CD4-positive, alpha-beta T cell (primary cell): Measurements from ENCODE around the gene MT3. TPM values are rescaled to one million over a fixed set of nuclear protein-coding genes. Genes with fewer than 3 reads are reported as not detected.
"Not testable (repeated sequence)": the region's sequence is repeated elsewhere in the genome, so short reads cannot be mapped to it uniquely, and the experiment has no call there.

Source experiments
- ATAC-seq: fragments of 200-7000 bp; cut with Tn5 transposase; one replicate; pipeline ENCODE4 v1.10.0; 2022; ENCODE audit warnings: mild to moderate bottlenecking; ENCODE audit not compliant: poor library complexity
- CTCF ChIA-PET: fragments of 350-600 bp; sonication (Branson Sonifier 250); formaldehyde crosslinking; loops from one replicate; lab custom pipeline; 2021; ENCODE audit warnings: antibody characterized with exemption, inconsistent platforms; lab: Charles Lee
- POLR2A ChIA-PET: fragments of 350-600 bp; sonication (Branson Sonifier 250); formaldehyde crosslinking; loops from one replicate; lab custom pipeline; 2021; ENCODE audit warnings: antibody characterized with exemption, inconsistent platforms; lab: Charles Lee
- DNase-seq, 14 experiments: peaks; one replicate each; pipeline ENCODE4 v3.0.0-alpha.2; 2013 to 2020; ENCODE audit warnings: mixed read lengths in 2 of 14
- H3K27ac ChIP-seq, 2 donors: one replicate each; pipeline versions ENCODE4 v1.5.1 to v1.7.0; 2013; ENCODE audit warnings: low read length in 2 of 2, low read depth in 1 of 2, mild to moderate bottlenecking in 1 of 2
- H3K27me3 ChIP-seq, 2 experiments: 1 replicate in 1 of 2; 2 replicates in 1 of 2; pipeline versions ENCODE4 v1.6.1 to v1.7.0; 2013; ENCODE audit warnings: low read length in 2 of 2, control low read depth in 1 of 2, mild to moderate bottlenecking in 1 of 2, moderate library complexity in 1 of 2; ENCODE audit not compliant: insufficient read depth in 2 of 2, control insufficient read depth in 1 of 2
- H3K36me3 ChIP-seq: one replicate; pipeline ENCODE4 v1.6.1; 2013; ENCODE audit warnings: low read length, control low read depth; ENCODE audit not compliant: insufficient read depth
- H3K4me1 ChIP-seq: one replicate; pipeline ENCODE4 v1.6.1; 2013; ENCODE audit warnings: low read length, control low read depth; ENCODE audit not compliant: insufficient read depth
- H3K4me3 ChIP-seq: one replicate; pipeline ENCODE4 v1.5.1; 2013; ENCODE audit warnings: mild to moderate bottlenecking, low read length, moderate library complexity
- H3K9me3 ChIP-seq, 2 experiments: 1 replicate in 1 of 2; 2 replicates in 1 of 2; pipeline versions ENCODE4 v1.6.1 to v1.7.0; 2013; ENCODE audit warnings: low read length in 2 of 2, mild to moderate bottlenecking in 2 of 2, control low read depth in 1 of 2, moderate library complexity in 1 of 2; ENCODE audit not compliant: control insufficient read depth in 1 of 2, insufficient read depth in 1 of 2
- H3K27ac Mint-ChIP-seq: one replicate; pipeline ENCODE4 v1.8.0; 2020; ENCODE audit warnings: mixed read lengths
- H3K27me3 Mint-ChIP-seq: one replicate; pipeline ENCODE4 v1.8.0; 2021; ENCODE audit warnings: mixed read lengths
- H3K36me3 Mint-ChIP-seq: one replicate; pipeline ENCODE4 v1.8.0; 2021; ENCODE audit warnings: low read depth, mixed read lengths
- H3K4me1 Mint-ChIP-seq: one replicate; pipeline ENCODE4 v1.8.0; 2021; ENCODE audit warnings: low read depth, mixed read lengths
- H3K4me3 Mint-ChIP-seq: one replicate; pipeline ENCODE4 v1.8.0; 2020; ENCODE audit warnings: mild to moderate bottlenecking, mixed read lengths
- H3K9me3 Mint-ChIP-seq: one replicate; pipeline ENCODE4 v1.8.0; 2020; ENCODE audit warnings: mixed read lengths
- intact Hi-C, 2 experiments: fragments of 100-400 bp; cut with DNase I in 1 of 2; cut with micrococcal nuclease in 1 of 2; formaldehyde crosslinking; loops; one replicate each; pipeline versions ENCODE4 v1.15.1 to v1.9.0; 2023 to 2025; cut with DNase I, micrococcal nuclease
- total RNA-seq, 174 experiments: library from RNA in 2 of 174; stranded (reverse) in 2 of 174; gene quantifications; one replicate each; pipeline ENCODE4 v1.2.3 and lab custom pipeline; 2021 to 2026
- TF ChIP-seq, protein P1 (sequence below): fragments of 200-600 bp; IDR thresholded peaks from one replicate; pipeline ENCODE4 v1.8.0; 2022; ENCODE audit warnings: antibody characterized with exemption, mild to moderate bottlenecking

MT3 gene
- total RNA-seq, 2 experiments from 2014 or later, result 0.50 TPM; not detected in 1

DNA sequence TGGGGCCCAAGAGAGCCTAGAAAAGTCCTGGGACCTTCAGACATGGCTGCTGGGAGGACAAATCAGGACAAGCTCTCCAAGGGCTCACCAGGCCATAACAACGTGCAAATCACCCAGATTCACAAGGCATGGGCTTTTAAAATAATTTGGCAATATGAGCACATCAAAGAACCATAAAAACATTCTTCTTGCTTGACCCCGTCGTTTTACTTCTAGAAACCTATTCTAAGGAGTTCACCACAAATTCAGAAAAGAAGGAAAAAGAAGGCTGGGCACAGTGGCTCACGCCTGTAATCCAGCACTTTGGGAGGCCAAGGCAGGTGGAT is 12.1 kb upstream of the MT3 start:
- no peaks in the 10 kb centered on the region for H3K36me3 Mint-ChIP-seq
- H3K36me3 ChIP-seq, result no peaks in the 10 kb centered on the region
- peaks cover under 1% of the 10 kb centered on the region for H3K27me3 Mint-ChIP-seq
- H3K4me3 ChIP-seq, result no peak overlapping the region
- H3K9me3 ChIP-seq, result peaks cover 0 to 6% of the 10 kb centered on the region in 2 experiments
- peaks cover 8% of the 10 kb centered on the region for H3K4me1 ChIP-seq
- H3K27ac ChIP-seq, result no peak overlapping the region
- TF ChIP-seq, protein P1, sequence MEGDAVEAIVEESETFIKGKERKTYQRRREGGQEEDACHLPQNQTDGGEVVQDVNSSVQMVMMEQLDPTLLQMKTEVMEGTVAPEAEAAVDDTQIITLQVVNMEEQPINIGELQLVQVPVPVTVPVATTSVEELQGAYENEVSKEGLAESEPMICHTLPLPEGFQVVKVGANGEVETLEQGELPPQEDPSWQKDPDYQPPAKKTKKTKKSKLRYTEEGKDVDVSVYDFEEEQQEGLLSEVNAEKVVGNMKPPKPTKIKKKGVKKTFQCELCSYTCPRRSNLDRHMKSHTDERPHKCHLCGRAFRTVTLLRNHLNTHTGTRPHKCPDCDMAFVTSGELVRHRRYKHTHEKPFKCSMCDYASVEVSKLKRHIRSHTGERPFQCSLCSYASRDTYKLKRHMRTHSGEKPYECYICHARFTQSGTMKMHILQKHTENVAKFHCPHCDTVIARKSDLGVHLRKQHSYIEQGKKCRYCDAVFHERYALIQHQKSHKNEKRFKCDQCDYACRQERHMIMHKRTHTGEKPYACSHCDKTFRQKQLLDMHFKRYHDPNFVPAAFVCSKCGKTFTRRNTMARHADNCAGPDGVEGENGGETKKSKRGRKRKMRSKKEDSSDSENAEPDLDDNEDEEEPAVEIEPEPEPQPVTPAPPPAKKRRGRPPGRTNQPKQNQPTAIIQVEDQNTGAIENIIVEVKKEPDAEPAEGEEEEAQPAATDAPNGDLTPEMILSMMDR, result peak; percentile 25
- no peaks in the 10 kb centered on the region for H3K27me3 ChIP-seq
- no peak for DNase-seq
- no peak for ATAC-seq
- H3K27ac Mint-ChIP-seq, result no peak overlapping the region
- intact Hi-C loops, result loop anchor here (1.0 to 10.0 kb wide), 6 partner anchors 60 to 632 kb away; partner anchors contain the start of gene MT1X (in 1 of the 2)
- H3K9me3 Mint-ChIP-seq, result peaks cover 2% of the 10 kb centered on the region
- ChIA-PET POLR2A (interaction anchor here (1.1 to 2.7 kb wide), 3 partner anchors 80 to 125 kb away, joined by 3 to 17 read pairs (median 4); no protein-coding TSS in a partner anchor), CTCF (interaction anchor here (0.6 to 4.1 kb wide), 4 partner anchors 66 to 129 kb away, joined by 5 to 44 read pairs (median 8); partner anchors contain the start of gene MT1X)
- H3K4me3 Mint-ChIP-seq, result no peak overlapping the region
- H3K4me1 Mint-ChIP-seq, result peaks cover 9% of the 10 kb centered on the region

DNA sequence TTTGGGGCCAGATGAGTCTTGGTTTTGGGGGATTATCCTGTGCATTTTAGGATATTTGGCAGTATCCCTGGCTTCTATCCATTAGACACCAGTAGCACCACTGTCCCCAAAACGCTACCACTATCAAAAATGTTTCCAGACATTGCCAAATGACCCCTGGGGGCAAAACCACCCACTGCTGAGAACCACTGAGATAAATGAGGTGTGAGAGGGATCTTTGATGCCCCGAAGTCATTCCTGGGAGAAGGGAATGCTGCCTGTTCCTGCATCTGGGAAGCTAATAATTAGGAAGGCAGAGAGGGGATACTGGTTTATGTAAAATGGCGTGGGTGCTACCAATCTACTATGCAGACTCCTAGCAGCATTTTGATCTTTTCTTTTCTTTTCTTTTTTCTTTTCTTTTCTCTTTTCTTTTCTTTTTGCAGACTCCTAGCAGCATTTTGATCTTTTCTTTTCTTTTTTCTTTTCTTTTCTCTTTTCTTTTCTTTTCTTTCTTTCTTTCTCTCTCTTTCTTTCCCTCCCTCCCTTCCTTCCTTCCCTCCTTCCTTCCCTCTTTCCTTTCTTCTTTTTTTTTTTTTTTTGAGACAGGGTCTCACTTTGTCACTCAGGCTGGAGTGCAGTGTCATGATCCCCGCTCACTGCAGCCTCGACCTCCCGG is 8.8 kb upstream of the MT3 start:
- H3K4me3 ChIP-seq, result no peak overlapping the region
- Mint-ChIP-seq H3K9me3 (no peaks in the 10 kb centered on the region), H3K4me1 (peaks cover 9% of the 10 kb centered on the region), H3K4me3 (no peak overlapping the region), H3K36me3 (no peaks in the 10 kb centered on the region), H3K27me3 (peaks cover 21% of the 10 kb centered on the region), H3K27ac (no peak overlapping the region)
- no peak overlapping the region for H3K27ac ChIP-seq
- ChIA-PET POLR2A (no interaction called here), CTCF (interaction anchor here (1.4 kb wide), 1 partner anchor 121 kb away, joined by 4 read pairs; no protein-coding TSS in a partner anchor)
- TF ChIP-seq, protein P1, result no peak
- no peak for ATAC-seq
- H3K4me1 ChIP-seq, result peaks cover 8% of the 10 kb centered on the region
- no peaks in the 10 kb centered on the region for H3K27me3 ChIP-seq
- no peaks in the 10 kb centered on the region for H3K36me3 ChIP-seq
- no peaks in the 10 kb centered on the region for H3K9me3 ChIP-seq
- intact Hi-C loops, result no loop called here
- no peak for DNase-seq

DNA sequence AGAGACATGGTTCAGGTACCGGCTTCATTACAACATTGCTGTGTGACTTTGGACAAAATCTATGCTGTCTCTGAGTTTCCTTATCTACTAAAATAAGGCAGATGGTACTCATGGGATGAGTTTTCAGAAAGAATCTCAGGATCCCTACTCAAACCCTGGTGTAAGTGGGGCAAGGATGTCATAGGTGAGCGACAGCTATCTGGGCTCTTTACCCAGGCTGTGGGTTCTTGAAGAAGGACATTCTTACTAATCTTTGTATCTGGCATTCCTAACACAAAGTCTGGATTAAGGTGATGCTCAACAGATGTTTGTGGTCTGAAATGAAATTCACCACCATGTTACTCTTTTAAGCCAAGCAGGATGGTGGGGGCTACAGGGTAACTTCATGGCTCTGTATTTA is 6.4 kb upstream of the MT3 start:
- H3K9me3 ChIP-seq, H3K4me3 Mint-ChIP-seq, H3K4me1 Mint-ChIP-seq, H3K27ac ChIP-seq, H3K36me3 Mint-ChIP-seq, POLR2A ChIA-PET, DNase-seq, H3K4me3 ChIP-seq, H3K27me3 ChIP-seq, ATAC-seq, H3K9me3 Mint-ChIP-seq, CTCF ChIA-PET, H3K27ac Mint-ChIP-seq, H3K4me1 ChIP-seq, intact Hi-C loops, H3K36me3 ChIP-seq: not testable (repeated sequence)
- peaks cover 28% of the 10 kb centered on the region for H3K27me3 Mint-ChIP-seq
